Lung (tissue), 12 donors: ENCODE data around the gene ASB1. TPM values are rescaled to one million over a fixed set of nuclear protein-coding genes. Genes with fewer than 3 reads are reported as not detected.

Source experiments
- ATAC-seq: fragments of 200-7000 bp; cut with Tn5 transposase; one replicate; pipeline ENCODE4 v1.9.1; 2020; ENCODE audit warnings: moderate number of reproducible peaks; ENCODE audit not compliant: insufficient read depth, low FRiP score
- DNase-seq, 3 donors: peaks; one replicate each; pipeline ENCODE4 v3.0.0-alpha.2; 2013 to 2017
- H3K27ac ChIP-seq, 2 donors: one replicate each; pipeline ENCODE4 v1.5.1; 2013; ENCODE audit warnings: mild to moderate bottlenecking in 2 of 2, moderate library complexity in 2 of 2, control low read depth in 1 of 2, inconsistent platforms in 1 of 2, low read depth in 1 of 2, low read length in 1 of 2
- H3K27me3 ChIP-seq, 3 donors: one replicate each; pipeline ENCODE4 v1.5.1; 2013; ENCODE audit warnings: low read length in 2 of 3; ENCODE audit not compliant: control insufficient read depth in 3 of 3, insufficient read depth in 3 of 3
- H3K36me3 ChIP-seq, 4 donors: one replicate each; pipeline ENCODE4 v1.5.1; 2013; ENCODE audit warnings: low read length in 4 of 4, mild to moderate bottlenecking in 1 of 4, moderate library complexity in 1 of 4; ENCODE audit not compliant: control insufficient read depth in 4 of 4, insufficient read depth in 4 of 4
- H3K4me1 ChIP-seq, 5 donors: one replicate each; pipeline ENCODE4 v1.5.1; 2013; ENCODE audit warnings: low read length in 5 of 5, mild to moderate bottlenecking in 2 of 5, moderate library complexity in 1 of 5; ENCODE audit not compliant: control insufficient read depth in 5 of 5, insufficient read depth in 5 of 5
- H3K4me3 ChIP-seq: one replicate; pipeline ENCODE4 v1.5.1; 2013; ENCODE audit warnings: mild to moderate bottlenecking, control low read depth, moderate library complexity
- H3K9ac ChIP-seq, 2 donors: one replicate each; pipeline ENCODE4 v1.5.1; 2013; ENCODE audit warnings: low read length in 2 of 2, control low read depth in 1 of 2; ENCODE audit not compliant: insufficient read depth in 1 of 2
- H3K9me3 ChIP-seq, 4 donors: one replicate each; pipeline ENCODE4 v1.5.1; 2013; ENCODE audit warnings: low read length in 3 of 4, mild to moderate bottlenecking in 1 of 4, moderate library complexity in 1 of 4; ENCODE audit not compliant: control insufficient read depth in 4 of 4, insufficient read depth in 3 of 4
- CTCF ChIP-seq: IDR thresholded peaks from 2 replicates; pipeline ENCODE4 v1.5.1; 2012; ENCODE audit warnings: mild to moderate bottlenecking; ENCODE audit errors: control extremely low read depth, extremely low read depth
- WGBS, 2 donors: extraction: QIAGEN DNeasy Blood & Tissue Kit; methylation state at CpG; one replicate each; pipeline ENCODE4 v1.1.7; 2013; 5-methylcytosine and 5-hydroxymethylcytosine counted together
- polyA plus RNA-seq, 2 donors: library from polyadenylated mRNA; stranded (reverse); fragments of 200-250 nt; gene quantifications; one replicate each; pipeline ENCODE4 v1.2.1, GENCODE V29; 2013
- total RNA-seq, 2 donors: library from RNA; depleted of rRNA in 1 of 2; stranded (reverse); fragments of >200 nt in 1 of 2; gene quantifications; one replicate each; pipeline ENCODE4 v1.2.1, GENCODE V29; 2014 to 2021
- donor health status: control.
- donor health status: control.
- donor health status: Bipolar disorder and iron deficiency.
- donor health status: healthy.
- donor health status: DM: yes; HTN: yes; CAD: no.

The ASB1 gene
- total and polyA plus RNA-seq, 4 donors = 17.7 to 34.9 (median 20.6) TPM

GRCh38 chr2:238445409-238446190 lies 18.9 kb downstream of the ASB1 start:
- no peak for TF ChIP-seq CTCF
- peaks cover 0 to 2% (median 0%) of the 10 kb centered on the region in 4 donors for H3K9me3 ChIP-seq
- no peak for DNase-seq
- no peak for ATAC-seq
- peaks cover 12 to 54% (median 39%) of the 10 kb centered on the region in 4 donors for H3K36me3 ChIP-seq
- peaks cover 0 to 8% (median 2%) of the 10 kb centered on the region in 5 donors for H3K4me1 ChIP-seq
- H3K9ac ChIP-seq = no peak overlapping the region
- H3K27ac ChIP-seq = no peak overlapping the region
- WGBS, 2 donors = 92 to 94% methylated on average over 17 of the region's 17 CpGs
- H3K27me3 ChIP-seq = no peaks in the 10 kb centered on the region
- no peak overlapping the region for H3K4me3 ChIP-seq

DNA sequence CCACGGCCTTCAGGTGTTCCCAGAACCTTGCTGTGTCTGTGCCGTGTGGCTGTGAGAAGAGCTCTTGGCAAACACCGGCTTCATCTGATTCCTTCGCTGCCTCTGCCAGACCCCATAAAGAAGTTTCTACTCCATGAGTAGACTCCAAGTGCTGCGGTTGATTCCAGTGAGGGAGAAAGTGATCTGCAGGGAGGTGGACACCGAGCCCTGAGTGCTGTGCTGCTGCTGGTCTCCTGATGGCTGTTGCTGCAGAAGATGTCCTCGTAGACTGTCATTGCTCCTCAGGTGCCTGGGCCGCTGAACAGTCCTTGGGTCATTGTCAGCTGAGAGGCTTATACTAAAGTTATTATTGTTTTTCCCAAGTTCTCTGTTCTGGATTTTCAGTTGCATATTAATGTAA lies 19.6 kb downstream of the ASB1 start:
- no peaks in the 10 kb centered on the region for H3K27me3 ChIP-seq
- H3K36me3 ChIP-seq = peaks cover 12 to 61% (median 43%) of the 10 kb centered on the region in 4 donors
- H3K4me1 ChIP-seq = peaks cover 0 to 8% (median 2%) of the 10 kb centered on the region in 5 donors
- no peak for TF ChIP-seq CTCF
- WGBS, 2 donors = 96 to 97% methylated on average over 8 of the region's 8 CpGs
- DNase-seq = no peak
- H3K9ac ChIP-seq = no peak overlapping the region
- peaks cover 0 to 3% (median 0%) of the 10 kb centered on the region in 4 donors for H3K9me3 ChIP-seq
- no peak overlapping the region for H3K27ac ChIP-seq
- H3K4me3 ChIP-seq = no peak overlapping the region
- ATAC-seq = no peak

DNA sequence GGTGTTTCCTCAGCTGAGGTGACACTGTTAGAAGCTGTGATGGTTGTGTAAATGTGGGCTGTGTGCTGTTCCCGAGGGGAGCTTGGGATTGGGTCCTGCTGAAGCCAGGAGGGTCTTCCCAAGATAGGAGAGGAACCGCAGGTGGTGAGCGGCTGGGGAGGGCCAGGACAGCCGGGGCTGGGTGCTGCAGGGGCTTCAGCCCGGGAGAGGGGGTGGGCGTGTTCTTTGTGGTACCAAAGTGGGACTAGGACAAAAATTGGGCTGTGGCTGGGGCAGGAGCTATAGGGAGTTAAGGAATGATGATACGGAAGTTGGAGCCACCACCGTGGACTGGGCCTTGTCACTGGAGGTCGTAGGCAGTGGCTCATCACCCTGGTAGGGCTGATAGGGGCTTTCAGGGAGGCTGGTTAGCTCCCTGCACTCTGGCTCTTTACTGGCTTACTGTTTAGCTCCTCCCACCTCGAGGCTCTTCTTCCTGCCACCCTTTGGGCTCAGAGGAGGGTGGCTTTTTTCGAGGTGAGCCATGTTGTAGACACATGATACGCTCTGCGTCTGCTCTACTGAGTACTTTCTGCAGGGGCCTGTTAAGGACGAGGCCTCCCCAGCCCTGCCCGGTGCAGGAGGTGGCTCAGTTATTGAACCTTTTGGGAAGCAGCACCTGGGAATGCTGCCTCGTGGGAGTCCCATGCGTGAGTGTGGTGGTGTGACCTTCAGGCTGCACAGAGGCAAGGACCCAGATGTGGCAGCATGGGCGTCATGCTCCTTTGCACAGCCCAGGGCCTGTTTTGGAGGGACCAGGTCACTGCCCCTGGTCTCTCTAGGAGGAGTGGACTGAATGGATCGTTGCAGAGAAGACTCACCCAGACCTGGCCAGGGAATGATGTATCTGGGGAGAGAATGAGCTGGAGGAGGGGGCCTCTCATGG lies 21.6 kb downstream of the ASB1 start:
- DNase-seq (no peak), ATAC-seq (no peak)
- Histone ChIP-seq H3K9me3 (peaks cover 0 to 3% (median 0%) of the 10 kb centered on the region in 4 donors), H3K27me3 (no peaks in the 10 kb centered on the region), H3K36me3 (peaks cover 12 to 69% (median 45%) of the 10 kb centered on the region in 4 donors), H3K9ac (no peak overlapping the region), H3K4me3 (no peak overlapping the region), H3K27ac (peak overlapping the region in 1 of 2 donors; percentile 14), H3K4me1 (peaks cover 0 to 6% (median 0%) of the 10 kb centered on the region in 5 donors)
- no peak for TF ChIP-seq CTCF
- whole genome bisulfite sequencing, 2 donors = 89 to 91% methylated on average over 19 of the region's 19 CpGs
